GM18907 (cell line): ENCODE measurements around the gene TDRD9.
"Not testable (repeated sequence)": the region's sequence is repeated elsewhere in the genome, so short reads cannot be mapped to it uniquely, and the experiment has no call there.

Experiments used
- ATAC-seq: cut with Tn5 transposase; IDR thresholded peaks from one replicate; pipeline ENCODE4 v1.9.1; 2021; ENCODE audit warnings: mild to moderate bottlenecking, moderate library complexity; ENCODE audit not compliant: unreplicated experiment

Gene TDRD9

GRCh38 chr14:103928011-103928890 is at the start of gene TDRD9:
TSS of gene TDRD9 (plus strand) at chr14:103928456. CDS start at chr14:103928510, 54 bp downstream.
- no peak for ATAC-seq

DNA sequence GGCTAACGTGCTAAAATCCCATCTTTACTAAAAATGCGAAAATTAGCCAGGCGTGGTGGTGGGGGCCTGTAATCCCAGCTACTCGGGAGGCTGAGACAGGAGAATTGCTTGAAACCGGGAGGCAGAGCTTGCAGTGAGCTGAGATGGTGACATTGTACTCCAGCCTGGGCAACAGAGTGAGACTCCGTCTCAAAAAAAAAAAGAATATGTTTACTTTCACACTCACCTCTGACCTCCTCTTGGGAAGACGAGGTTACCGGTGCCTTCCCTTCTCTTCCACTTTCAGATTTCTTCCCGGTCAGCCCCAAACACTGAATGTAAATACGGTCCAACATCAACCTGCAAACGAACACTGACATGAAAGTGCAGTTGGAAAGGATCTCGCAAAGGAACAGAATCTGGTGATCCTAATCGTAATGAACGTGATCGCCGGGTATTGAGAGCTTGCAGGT is 49.1 kb upstream of the TDRD9 start:
- no peak for ATAC-seq

DNA sequence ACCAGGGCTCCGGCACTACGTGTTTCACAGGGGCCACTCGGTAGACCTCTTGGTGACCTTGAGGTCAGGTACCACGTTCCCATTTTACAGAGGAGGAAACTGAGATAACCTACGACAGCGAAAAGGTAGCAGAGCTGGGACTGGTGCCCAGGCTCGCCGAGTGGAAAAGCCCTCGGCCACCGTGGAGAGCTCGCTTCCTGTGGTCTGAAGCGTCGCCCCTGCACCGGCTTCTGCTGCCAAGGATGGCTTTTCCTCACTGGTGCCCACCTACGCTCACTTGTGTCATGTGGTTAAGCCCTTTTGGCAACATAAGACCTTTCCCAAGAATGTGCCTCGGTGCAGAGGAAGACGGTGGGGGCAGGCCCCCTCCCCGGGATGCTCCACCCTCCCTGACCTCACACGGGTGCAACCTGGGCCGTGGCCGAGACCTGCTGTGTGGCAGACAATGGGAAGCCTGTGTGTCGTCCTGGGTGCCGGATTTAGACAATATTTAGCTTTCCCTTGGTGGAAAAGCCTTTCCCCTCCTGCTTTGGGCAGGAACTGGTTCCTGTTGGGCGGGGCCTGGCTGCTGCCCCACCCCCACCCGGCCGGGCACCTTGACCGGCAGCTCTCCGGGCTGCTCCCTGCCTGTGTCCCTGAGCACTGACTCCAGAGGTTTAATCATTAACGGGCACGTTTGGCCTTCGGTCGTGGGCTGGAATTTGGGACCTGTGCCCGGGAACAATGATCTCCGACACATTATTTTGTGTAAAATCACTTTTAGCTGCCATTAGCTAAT is 48.5 kb upstream of the TDRD9 start:
- no peak for ATAC-seq

DNA sequence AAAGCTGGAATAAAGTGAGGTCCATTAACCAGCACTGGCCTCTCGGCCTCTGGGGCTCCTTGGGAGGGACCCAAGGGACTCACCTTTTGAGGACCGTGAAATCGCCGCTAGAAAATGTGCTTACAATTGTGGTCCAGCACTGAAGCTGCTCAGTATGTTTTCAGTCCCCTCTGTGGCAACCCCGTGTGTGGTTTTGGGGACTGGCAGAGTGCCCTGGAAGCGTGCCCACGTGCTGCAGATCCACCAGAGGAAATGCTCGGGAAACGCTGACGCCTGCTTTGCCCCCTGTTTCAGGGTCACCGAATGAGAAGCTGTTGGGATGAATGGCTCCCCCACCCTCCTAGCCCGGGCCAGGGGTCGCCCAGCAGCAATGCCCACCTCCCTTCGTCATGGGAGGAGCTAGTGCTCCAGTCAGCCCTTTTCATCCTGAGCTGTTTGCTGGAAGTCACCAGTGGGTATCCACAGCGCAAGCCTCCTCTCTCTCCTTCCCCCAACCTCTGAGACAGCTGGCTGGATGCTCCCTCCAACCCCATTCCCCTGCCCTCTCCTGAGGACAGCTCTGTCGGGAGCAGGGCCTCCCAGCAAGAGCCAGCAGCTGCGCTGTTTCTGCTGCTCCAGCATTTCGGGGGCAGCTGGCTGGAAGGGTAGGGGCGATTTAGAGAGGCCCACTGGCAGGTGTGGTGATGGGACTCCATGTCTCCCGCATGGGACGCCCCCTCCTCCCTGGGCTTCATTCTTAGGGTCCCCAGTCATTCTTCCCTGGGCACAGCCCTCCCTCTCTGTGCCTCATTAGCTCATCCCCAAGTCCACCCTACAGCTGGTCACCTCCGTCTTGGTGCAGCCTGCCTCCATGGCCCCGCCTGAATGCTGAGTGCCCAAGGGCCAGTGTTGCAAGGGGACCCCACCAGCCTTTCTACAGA is 47.6 kb upstream of the TDRD9 start:
- ATAC-seq = no peak

DNA sequence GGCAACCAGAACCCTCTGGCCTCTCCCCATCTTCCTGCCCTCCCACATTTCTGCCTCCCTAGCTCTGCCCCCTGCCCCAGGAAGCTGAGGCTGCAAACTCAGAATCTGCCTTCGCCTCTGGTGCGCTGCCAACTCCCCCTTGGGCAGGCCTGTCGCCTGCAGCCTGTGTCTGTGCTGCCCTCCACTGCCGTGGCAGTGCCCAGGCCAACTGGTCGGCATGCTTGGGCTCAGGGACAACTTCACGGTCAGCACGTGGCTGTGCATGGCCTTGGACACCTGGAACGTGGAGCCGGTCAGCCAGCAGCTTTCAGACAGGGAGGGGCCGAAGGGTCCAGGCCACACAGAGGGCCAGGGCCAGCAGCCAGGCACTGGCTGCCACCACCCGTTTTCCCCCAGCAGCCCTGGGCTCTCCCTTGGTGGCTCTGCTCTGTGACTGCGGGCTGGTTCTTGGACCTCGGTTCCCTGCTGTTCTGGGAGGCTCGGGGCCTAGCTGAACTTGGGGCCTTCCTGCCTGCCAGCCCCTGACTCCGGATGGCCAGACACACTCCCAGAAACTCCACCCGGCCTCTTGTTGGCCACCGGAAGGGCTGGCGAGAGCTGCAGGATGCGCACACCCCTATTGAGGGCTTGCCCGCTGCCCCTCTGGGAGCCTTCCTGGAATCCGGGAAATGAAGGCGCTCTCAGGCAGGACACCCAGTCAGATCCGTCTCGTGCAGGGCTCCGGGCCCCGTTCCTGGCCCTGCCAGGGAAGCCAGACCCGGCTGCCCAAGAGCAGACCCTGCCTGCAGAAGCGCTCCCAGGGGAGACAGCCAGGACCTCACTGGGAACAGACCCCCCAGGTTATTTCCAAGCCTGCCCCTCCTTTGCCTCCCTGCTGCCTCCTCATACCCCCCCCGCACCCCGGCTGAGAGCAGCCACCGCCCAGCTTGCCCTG is 46.7 kb upstream of the TDRD9 start:
- no peak for ATAC-seq

- ATAC-seq = no peak
Measured at GRCh38 chr14:103882503-103883262, 45.6 kb upstream of the TDRD9 start.

- ATAC-seq = no peak
Measured at GRCh38 chr14:103883263-103883523, 45.1 kb upstream of the TDRD9 start.

- ATAC-seq = no peak
Measured at GRCh38 chr14:103884854-103885253, 43.4 kb upstream of the TDRD9 start.

GRCh38 chr14:103885509-103885932 is 42.7 kb upstream of the TDRD9 start:
- ATAC-seq = no peak

- no peak for ATAC-seq
Measured at GRCh38 chr14:103886304-103887169, 41.7 kb upstream of the TDRD9 start.

DNA sequence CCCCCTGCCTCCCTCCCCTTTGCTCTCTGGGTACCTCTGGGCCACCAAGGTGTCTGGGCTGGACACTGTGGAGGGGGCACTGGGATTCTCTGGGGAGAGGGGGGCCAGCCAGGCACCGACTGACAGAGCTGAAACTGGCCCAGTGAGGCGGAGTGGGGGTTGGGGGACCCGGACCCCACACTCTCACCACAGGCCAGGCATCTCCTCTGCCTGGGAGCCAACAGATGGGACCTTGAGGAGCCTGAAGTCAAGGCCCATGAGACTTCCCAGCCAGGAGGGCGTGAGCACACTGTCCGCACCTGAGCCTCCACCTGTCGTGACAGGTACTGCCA is 41.1 kb upstream of the TDRD9 start:
- no peak for ATAC-seq

GRCh38 chr14:103887557-103888115 is 40.6 kb upstream of the TDRD9 start:
- no peak for ATAC-seq

GRCh38 chr14:103889002-103889312 is 39.3 kb upstream of the TDRD9 start:
- ATAC-seq = not testable (repeated sequence)

GRCh38 chr14:103889313-103890051 is 38.8 kb upstream of the TDRD9 start:
- no peak for ATAC-seq

DNA sequence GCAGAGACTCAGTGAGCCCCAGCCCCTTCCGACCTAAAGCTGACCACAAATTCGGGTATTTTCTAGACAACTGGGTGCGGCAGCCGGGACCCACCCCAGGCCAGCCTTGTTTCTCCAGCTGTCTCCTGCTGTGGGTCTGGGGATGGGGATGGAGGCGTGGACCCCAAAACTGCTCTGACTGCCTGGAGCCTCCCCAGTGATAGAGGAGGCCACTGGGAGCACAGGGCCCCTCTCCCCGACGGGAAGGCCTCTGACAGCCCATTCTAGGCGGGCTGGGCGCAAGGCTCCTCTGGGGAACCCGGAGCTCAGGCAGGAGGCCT is 38.2 kb upstream of the TDRD9 start:
- ATAC-seq = no peak

- no peak for ATAC-seq
Measured at GRCh38 chr14:103890821-103891666, 37.2 kb upstream of the TDRD9 start.

GRCh38 chr14:103891667-103892215 is 36.5 kb upstream of the TDRD9 start:
- no peak for ATAC-seq
